Natural killer cell (primary cell): ENCODE data around the gene DCP2. TPM values are rescaled to one million over a fixed set of nuclear protein-coding genes. Genes with fewer than 3 reads are reported as not detected.

Source experiments
- ATAC-seq, 3 donors: fragments of 150-1000 bp in 2 of 3; fragments of 200-7000 bp in 1 of 3; cut with Tn5 transposase; 1 replicate in 1 of 3; 2 replicates in 2 of 3; pipeline ENCODE4 v1.10.0; 2021; ENCODE audit warnings: mild to moderate bottlenecking in 2 of 3, moderate library complexity in 2 of 3
- DNase-seq, 2 donors: peaks; one replicate each; pipeline versions ENCODE4 v3.0.0 to v3.0.0-alpha.2; 2013 to 2021; ENCODE audit warnings: mixed read lengths in 1 of 2
- H3K27ac ChIP-seq: one replicate; pipeline ENCODE4 v1.5.1; 2013; ENCODE audit warnings: mild to moderate bottlenecking, low read length
- H3K27me3 ChIP-seq: one replicate; pipeline ENCODE4 v1.6.1; 2013; ENCODE audit warnings: low read length; ENCODE audit not compliant: control insufficient read depth, insufficient read depth
- H3K36me3 ChIP-seq: one replicate; pipeline ENCODE4 v1.6.1; 2013; ENCODE audit warnings: low read length; ENCODE audit not compliant: control insufficient read depth, insufficient read depth
- H3K4me1 ChIP-seq: one replicate; pipeline ENCODE4 v1.6.1; 2013; ENCODE audit warnings: low read length; ENCODE audit not compliant: control insufficient read depth, insufficient read depth
- H3K4me3 ChIP-seq: one replicate; pipeline ENCODE4 v1.5.1; 2013; ENCODE audit warnings: low read length
- H3K9me3 ChIP-seq: one replicate; pipeline ENCODE4 v1.6.1; 2013; ENCODE audit warnings: low read length; ENCODE audit not compliant: control insufficient read depth, insufficient read depth
- H3K27ac Mint-ChIP-seq, 2 donors: one replicate each; pipeline ENCODE4 v1.8.0; 2022; ENCODE audit warnings: mild to moderate bottlenecking in 2 of 2, mixed read lengths in 2 of 2, moderate library complexity in 1 of 2
- H3K27me3 Mint-ChIP-seq, 2 donors: one replicate each; pipeline ENCODE4 v1.8.0; 2022; ENCODE audit warnings: low read depth in 2 of 2, mixed read lengths in 2 of 2
- H3K36me3 Mint-ChIP-seq: one replicate; pipeline ENCODE4 v1.8.0; 2022; ENCODE audit warnings: mixed read lengths
- H3K4me1 Mint-ChIP-seq, 2 donors: one replicate each; pipeline ENCODE4 v1.8.0; 2022; ENCODE audit warnings: mixed read lengths in 2 of 2
- H3K4me3 Mint-ChIP-seq: one replicate; pipeline ENCODE4 v1.8.0; 2022; ENCODE audit warnings: mild to moderate bottlenecking, moderate library complexity, mixed read lengths
- H3K9me3 Mint-ChIP-seq, 2 donors: one replicate each; pipeline ENCODE4 v1.8.0; 2022; ENCODE audit warnings: mixed read lengths in 2 of 2
- WGBS: methylation state at CpG from one replicate; pipeline ENCODE4 v1.1.7; 2013; ENCODE audit warnings: missing lambda C conversion rate; ENCODE audit not compliant: insufficient coverage; 5-methylcytosine and 5-hydroxymethylcytosine counted together
- intact Hi-C: fragments of 100-400 bp; cut with micrococcal nuclease; formaldehyde crosslinking; loops from one replicate; pipeline ENCODE4 v1.14.2; 2022
- total RNA-seq, 4 donors: library from RNA; stranded (reverse); fragments of 120-200 nt in 1 of 4; gene quantifications; one replicate each; pipeline versions ENCODE4 v1.2.3 to v1.2.4, GENCODE V29; 2013 to 2022
- TF ChIP-seq, protein P1 (sequence below): fragments of 200-600 bp; IDR thresholded peaks from one replicate; pipeline ENCODE4 v1.8.0; 2022; ENCODE audit warnings: antibody characterized with exemption

The DCP2 gene
- total RNA-seq, 3 donors from 2014 or later (not counting 1 experiment from before 2014, with no cell fraction given) = 69.3 to 82.9 (median 76.7) TPM

DNA sequence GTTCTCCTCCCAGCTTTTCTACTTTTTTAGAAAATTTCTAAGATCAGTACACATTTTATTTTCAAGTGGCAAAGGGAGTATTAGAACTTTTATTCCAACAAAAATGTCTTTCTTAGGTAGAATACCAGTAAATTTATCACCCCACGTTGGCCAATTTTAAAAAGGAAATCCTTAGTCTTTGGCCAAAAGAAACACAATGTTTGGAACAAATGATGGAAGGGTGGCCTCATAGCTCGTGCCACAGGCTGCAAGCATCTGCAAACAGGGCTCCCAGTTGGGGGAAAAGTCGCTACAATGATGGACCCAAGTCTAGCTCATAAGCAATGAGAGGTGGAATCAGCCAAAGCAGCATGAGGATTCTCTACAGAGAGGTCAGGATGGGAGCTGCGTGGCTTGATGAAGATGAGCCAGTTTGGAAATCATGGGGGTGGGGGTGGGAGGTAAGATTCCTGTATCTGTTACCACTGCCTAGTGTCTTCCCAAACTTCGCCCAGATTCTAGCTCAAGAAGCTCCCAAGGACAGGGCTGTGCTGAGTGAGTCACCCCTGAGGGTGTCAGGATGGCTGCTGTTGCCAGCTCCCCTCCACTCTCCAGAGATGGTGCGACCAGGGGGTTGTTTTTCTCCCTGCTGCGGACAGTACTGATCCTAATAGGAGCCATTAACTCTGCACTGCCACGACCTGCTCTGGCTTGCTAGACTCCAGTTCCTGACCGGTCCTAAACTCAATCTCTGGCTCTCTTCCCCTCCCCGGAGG lies 75.6 kb downstream of the DCP2 start:
- Mint-ChIP-seq H3K27ac (peak overlapping the region in 1 of 2 donors; percentile 18), H3K27me3 (peaks cover 0 to 2% of the 10 kb centered on the region in 2 donors), H3K4me3 (no peak overlapping the region), H3K36me3 (no peaks in the 10 kb centered on the region), H3K4me1 (peaks cover 0 to 6% of the 10 kb centered on the region in 2 donors), H3K9me3 (no peaks in the 10 kb centered on the region)
- H3K4me1 ChIP-seq = no peaks in the 10 kb centered on the region
- H3K36me3 ChIP-seq = no peaks in the 10 kb centered on the region
- no peaks in the 10 kb centered on the region for H3K27me3 ChIP-seq
- DNase-seq (no peak), ATAC-seq (no peak)
- no peak overlapping the region for H3K27ac ChIP-seq
- no peak overlapping the region for H3K4me3 ChIP-seq
- TF ChIP-seq, protein P1, sequence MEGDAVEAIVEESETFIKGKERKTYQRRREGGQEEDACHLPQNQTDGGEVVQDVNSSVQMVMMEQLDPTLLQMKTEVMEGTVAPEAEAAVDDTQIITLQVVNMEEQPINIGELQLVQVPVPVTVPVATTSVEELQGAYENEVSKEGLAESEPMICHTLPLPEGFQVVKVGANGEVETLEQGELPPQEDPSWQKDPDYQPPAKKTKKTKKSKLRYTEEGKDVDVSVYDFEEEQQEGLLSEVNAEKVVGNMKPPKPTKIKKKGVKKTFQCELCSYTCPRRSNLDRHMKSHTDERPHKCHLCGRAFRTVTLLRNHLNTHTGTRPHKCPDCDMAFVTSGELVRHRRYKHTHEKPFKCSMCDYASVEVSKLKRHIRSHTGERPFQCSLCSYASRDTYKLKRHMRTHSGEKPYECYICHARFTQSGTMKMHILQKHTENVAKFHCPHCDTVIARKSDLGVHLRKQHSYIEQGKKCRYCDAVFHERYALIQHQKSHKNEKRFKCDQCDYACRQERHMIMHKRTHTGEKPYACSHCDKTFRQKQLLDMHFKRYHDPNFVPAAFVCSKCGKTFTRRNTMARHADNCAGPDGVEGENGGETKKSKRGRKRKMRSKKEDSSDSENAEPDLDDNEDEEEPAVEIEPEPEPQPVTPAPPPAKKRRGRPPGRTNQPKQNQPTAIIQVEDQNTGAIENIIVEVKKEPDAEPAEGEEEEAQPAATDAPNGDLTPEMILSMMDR = no peak
- intact Hi-C loops = no loop called here
- no peaks in the 10 kb centered on the region for H3K9me3 ChIP-seq
- 90% methylated on average over 10 of the region's 10 CpGs for WGBS

DNA sequence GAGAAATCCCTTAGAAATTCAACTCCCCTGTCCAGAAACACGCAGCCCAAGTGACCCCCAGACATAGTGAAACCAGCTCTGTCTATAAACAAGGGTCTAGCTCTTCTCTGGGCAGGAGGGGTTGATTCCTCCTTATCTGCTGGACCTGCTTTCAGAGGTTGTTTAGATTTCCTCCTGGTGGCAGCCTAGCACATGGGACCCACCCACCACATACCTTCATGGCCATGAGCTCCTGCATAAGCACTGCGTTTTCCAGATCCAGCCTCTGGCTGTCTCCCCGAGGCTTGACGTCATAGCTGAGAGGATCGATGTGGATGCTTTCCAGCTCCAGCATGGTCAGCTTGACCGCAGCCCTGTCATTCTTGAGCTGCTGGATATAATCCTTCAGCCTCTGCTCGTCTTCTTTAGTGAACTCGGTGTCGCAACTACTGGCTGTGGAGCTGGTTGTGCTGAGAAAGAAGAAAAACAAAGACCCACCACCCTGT lies 77.0 kb downstream of the DCP2 start:
- Mint-ChIP-seq H3K36me3 (no peaks in the 10 kb centered on the region), H3K4me3 (no peak overlapping the region)
- intact Hi-C loops = no loop called here

DNA sequence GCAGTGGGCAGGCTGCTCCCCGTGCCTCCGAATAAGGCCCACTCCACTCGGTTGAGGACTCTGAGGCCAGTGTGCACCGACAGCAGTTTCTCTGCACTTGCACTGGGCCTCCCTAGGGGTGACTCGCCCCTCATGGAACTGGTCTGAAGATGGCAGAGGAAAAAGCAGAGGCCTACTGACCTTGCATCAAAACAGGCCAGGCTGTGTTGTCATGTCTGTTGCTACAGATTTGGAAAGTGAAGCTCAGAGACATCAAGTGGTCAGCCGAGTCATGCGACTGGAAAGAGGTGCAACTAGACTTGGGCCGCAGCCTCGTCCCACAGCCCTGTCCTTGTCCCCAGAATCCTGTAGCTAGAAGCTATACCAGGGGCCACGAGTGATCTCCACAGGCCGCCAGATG lies 78.3 kb downstream of the DCP2 start:
- WGBS = 93% methylated on average over 11 of the region's 11 CpGs
- DNase-seq (no peak), ATAC-seq (no peak)
- Mint-ChIP-seq H3K36me3 (no peaks in the 10 kb centered on the region), H3K4me3 (no peak overlapping the region), H3K27ac (no peak overlapping the region), H3K4me1 (peaks cover 0 to 6% of the 10 kb centered on the region in 2 donors), H3K9me3 (no peaks in the 10 kb centered on the region), H3K27me3 (peaks cover 0 to 2% of the 10 kb centered on the region in 2 donors)
- TF ChIP-seq, protein P1 = no peak
- no peaks in the 10 kb centered on the region for H3K36me3 ChIP-seq
- no peak overlapping the region for H3K27ac ChIP-seq
- H3K4me1 ChIP-seq = no peaks in the 10 kb centered on the region
- H3K9me3 ChIP-seq = no peaks in the 10 kb centered on the region
- no peaks in the 10 kb centered on the region for H3K27me3 ChIP-seq
- H3K4me3 ChIP-seq = no peak overlapping the region
- intact Hi-C loops = no loop called here

More for the DNA sequence above, 77.0 kb downstream of the DCP2 start:
- Histone ChIP-seq H3K9me3 (no peaks in the 10 kb centered on the region), H3K27ac (no peak overlapping the region), H3K27me3 (no peaks in the 10 kb centered on the region), H3K36me3 (no peaks in the 10 kb centered on the region), H3K4me1 (no peaks in the 10 kb centered on the region), H3K4me3 (no peak overlapping the region)
- ATAC-seq (no peak), DNase-seq (no peak)
- Mint-ChIP-seq H3K27ac (no peak overlapping the region), H3K27me3 (peaks cover 0 to 2% of the 10 kb centered on the region in 2 donors), H3K9me3 (no peaks in the 10 kb centered on the region), H3K4me1 (peaks cover 0 to 6% of the 10 kb centered on the region in 2 donors)
- 92% methylated on average over 9 of the region's 9 CpGs for WGBS
- TF ChIP-seq, protein P1 = no peak
